SK-N-SH treated with all-trans-retinoic acid at 6 μM for 48 hours (cell line): ENCODE results near the gene KLHL4.
"Not testable (repeated sequence)": the region's sequence is repeated elsewhere in the genome, so short reads cannot be mapped to it uniquely, and the experiment has no call there.

Experiments
- ATAC-seq: fragments of 200-7000 bp; cut with Tn5 transposase; 3 replicates; pipeline ENCODE4 v1.9.1; 2020; ENCODE audit warnings: mild to moderate bottlenecking, moderate library complexity
- ARNTL ChIP-seq: fragments of 450-650 bp; formaldehyde crosslinking; IDR thresholded peaks from 2 replicates; pipeline ENCODE4 v1.5.0; 2020; ENCODE audit warnings: low read depth, mild to moderate bottlenecking, moderate library complexity, borderline replicate concordance
- CSDC2 ChIP-seq: fragments of 250-450 bp; sonication (Bioruptor Pico); IDR thresholded peaks from 2 replicates; pipeline ENCODE4 v1.5.0; 2020; ENCODE audit warnings: mild to moderate bottlenecking, moderate library complexity
- ESRRG ChIP-seq: fragments of 250-450 bp; sonication (Bioruptor Pico); IDR thresholded peaks from 2 replicates; pipeline ENCODE4 v1.6.1; 2021; ENCODE audit warnings: mild to moderate bottlenecking
- GLIS3 ChIP-seq: fragments of 250-450 bp; sonication (Bioruptor Pico); IDR thresholded peaks from 2 replicates; pipeline ENCODE4 v1.5.0; 2020; ENCODE audit warnings: mild to moderate bottlenecking, moderate library complexity
- ISL1 ChIP-seq: fragments of 250-450 bp; sonication (Bioruptor Pico); IDR thresholded peaks from 2 replicates; pipeline ENCODE4 v2.1.2; 2022; ENCODE audit warnings: mild to moderate bottlenecking, moderate library complexity
- OSR1 ChIP-seq: fragments of 250-450 bp; sonication (Bioruptor Pico); IDR thresholded peaks from 2 replicates; pipeline ENCODE4 v1.8.0; 2022; ENCODE audit warnings: moderate library complexity, mild to moderate bottlenecking, inconsistent platforms
- PPARA ChIP-seq: fragments of 250-450 bp; sonication (Bioruptor Pico); IDR thresholded peaks from 2 replicates; pipeline ENCODE4 v1.5.0; 2020; ENCODE audit warnings: mild to moderate bottlenecking, borderline replicate concordance
- RARB ChIP-seq: fragments of 250-450 bp; sonication (Bioruptor Pico); IDR thresholded peaks from 2 replicates; pipeline ENCODE4 v1.8.0; 2021; ENCODE audit warnings: mild to moderate bottlenecking, moderate library complexity
- TCF4 ChIP-seq: fragments of 250-450 bp; sonication (Bioruptor Pico); IDR thresholded peaks from 2 replicates; pipeline ENCODE4 v1.8.0; 2021; ENCODE audit warnings: mild to moderate bottlenecking, moderate library complexity, borderline replicate concordance
- TOX ChIP-seq: fragments of 250-450 bp; sonication (Bioruptor Pico); IDR thresholded peaks from 2 replicates; pipeline ENCODE4 v1.8.0; 2021; ENCODE audit warnings: mild to moderate bottlenecking, moderate library complexity, borderline replicate concordance
- ZC3H10 ChIP-seq: fragments of 250-450 bp; sonication (Bioruptor Pico); IDR thresholded peaks from 2 replicates; pipeline ENCODE4 v1.5.1; 2021; ENCODE audit warnings: mild to moderate bottlenecking, moderate library complexity
- ZFP30 ChIP-seq: fragments of 450-650 bp; formaldehyde crosslinking; IDR thresholded peaks from 2 replicates; pipeline ENCODE4 v1.5.0; 2022; ENCODE audit warnings: mild to moderate bottlenecking, moderate library complexity
- ZNF565 ChIP-seq: fragments of 450-650 bp; formaldehyde crosslinking; conservative IDR thresholded peaks from 2 replicates; pipeline ENCODE4 v1.5.0; 2020; ENCODE audit warnings: low read depth, mild to moderate bottlenecking, moderate library complexity
- ZNF70 ChIP-seq: fragments of 450-650 bp; formaldehyde crosslinking; IDR thresholded peaks from 2 replicates; pipeline ENCODE4 v1.5.0; 2020; ENCODE audit warnings: mild to moderate bottlenecking, moderate library complexity
- ZNF8 ChIP-seq: fragments of 450-650 bp; formaldehyde crosslinking; IDR thresholded peaks from 2 replicates; pipeline ENCODE4 v1.5.0; 2020; ENCODE audit warnings: mild to moderate bottlenecking, moderate library complexity
- TF ChIP-seq, protein P1 (sequence below): fragments of 250-450 bp; sonication (Bioruptor Pico); IDR thresholded peaks from 2 replicates; pipeline ENCODE4 v1.8.0; 2020; ENCODE audit warnings: mild to moderate bottlenecking, moderate library complexity, borderline replicate concordance
- TF ChIP-seq, protein P2 (sequence below): fragments of 250-450 bp; sonication (Bioruptor Pico); IDR thresholded peaks from 2 replicates; pipeline ENCODE4 v1.5.0; 2020; ENCODE audit warnings: mild to moderate bottlenecking, moderate library complexity
- TF ChIP-seq, protein P3 (sequence below): fragments of 250-450 bp; sonication (Bioruptor Pico); IDR thresholded peaks from 2 replicates; pipeline ENCODE4 v1.8.0; 2021; ENCODE audit warnings: low read depth, mild to moderate bottlenecking, moderate library complexity, borderline replicate concordance
- TF ChIP-seq, protein P4 (sequence below): fragments of 250-450 bp; sonication (Bioruptor Pico); IDR thresholded peaks from 2 replicates; pipeline ENCODE4 v1.5.1; 2021; ENCODE audit warnings: mild to moderate bottlenecking, moderate library complexity

KLHL4 gene

DNA sequence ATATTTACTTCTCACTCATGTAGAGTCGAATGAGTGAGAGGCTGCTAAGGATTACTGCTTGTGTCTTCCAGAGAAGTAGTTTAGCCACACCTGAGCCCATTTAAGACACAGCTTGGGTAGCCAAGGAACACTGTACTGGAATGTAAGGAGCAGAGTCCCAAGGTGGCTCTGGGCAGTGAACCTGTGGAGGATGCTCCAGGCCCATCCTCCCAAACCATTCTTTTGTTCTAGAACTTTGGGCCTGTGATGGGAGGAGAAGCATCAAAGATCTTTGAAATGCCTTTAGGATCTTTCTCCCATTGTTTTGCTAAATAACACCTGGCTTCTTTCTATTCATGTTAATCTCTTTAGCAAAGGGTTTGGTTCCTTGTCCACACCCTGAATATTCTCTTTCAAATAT, 162.2 kb downstream of the KLHL4 start:
- TF ChIP-seq, protein P1, sequence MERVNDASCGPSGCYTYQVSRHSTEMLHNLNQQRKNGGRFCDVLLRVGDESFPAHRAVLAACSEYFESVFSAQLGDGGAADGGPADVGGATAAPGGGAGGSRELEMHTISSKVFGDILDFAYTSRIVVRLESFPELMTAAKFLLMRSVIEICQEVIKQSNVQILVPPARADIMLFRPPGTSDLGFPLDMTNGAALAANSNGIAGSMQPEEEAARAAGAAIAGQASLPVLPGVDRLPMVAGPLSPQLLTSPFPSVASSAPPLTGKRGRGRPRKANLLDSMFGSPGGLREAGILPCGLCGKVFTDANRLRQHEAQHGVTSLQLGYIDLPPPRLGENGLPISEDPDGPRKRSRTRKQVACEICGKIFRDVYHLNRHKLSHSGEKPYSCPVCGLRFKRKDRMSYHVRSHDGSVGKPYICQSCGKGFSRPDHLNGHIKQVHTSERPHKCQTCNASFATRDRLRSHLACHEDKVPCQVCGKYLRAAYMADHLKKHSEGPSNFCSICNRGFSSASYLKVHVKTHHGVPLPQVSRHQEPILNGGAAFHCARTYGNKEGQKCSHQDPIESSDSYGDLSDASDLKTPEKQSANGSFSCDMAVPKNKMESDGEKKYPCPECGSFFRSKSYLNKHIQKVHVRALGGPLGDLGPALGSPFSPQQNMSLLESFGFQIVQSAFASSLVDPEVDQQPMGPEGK (CRISPR knock-in tag) = no peak
- TF ChIP-seq, protein P2, sequence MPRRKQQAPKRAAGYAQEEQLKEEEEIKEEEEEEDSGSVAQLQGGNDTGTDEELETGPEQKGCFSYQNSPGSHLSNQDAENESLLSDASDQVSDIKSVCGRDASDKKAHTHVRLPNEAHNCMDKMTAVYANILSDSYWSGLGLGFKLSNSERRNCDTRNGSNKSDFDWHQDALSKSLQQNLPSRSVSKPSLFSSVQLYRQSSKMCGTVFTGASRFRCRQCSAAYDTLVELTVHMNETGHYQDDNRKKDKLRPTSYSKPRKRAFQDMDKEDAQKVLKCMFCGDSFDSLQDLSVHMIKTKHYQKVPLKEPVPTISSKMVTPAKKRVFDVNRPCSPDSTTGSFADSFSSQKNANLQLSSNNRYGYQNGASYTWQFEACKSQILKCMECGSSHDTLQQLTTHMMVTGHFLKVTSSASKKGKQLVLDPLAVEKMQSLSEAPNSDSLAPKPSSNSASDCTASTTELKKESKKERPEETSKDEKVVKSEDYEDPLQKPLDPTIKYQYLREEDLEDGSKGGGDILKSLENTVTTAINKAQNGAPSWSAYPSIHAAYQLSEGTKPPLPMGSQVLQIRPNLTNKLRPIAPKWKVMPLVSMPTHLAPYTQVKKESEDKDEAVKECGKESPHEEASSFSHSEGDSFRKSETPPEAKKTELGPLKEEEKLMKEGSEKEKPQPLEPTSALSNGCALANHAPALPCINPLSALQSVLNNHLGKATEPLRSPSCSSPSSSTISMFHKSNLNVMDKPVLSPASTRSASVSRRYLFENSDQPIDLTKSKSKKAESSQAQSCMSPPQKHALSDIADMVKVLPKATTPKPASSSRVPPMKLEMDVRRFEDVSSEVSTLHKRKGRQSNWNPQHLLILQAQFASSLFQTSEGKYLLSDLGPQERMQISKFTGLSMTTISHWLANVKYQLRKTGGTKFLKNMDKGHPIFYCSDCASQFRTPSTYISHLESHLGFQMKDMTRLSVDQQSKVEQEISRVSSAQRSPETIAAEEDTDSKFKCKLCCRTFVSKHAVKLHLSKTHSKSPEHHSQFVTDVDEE (CRISPR knock-in tag) = no peak
- no peak for TF ChIP-seq ZNF8
- no peak for TF ChIP-seq CSDC2 (CRISPR knock-in tag)
- TF ChIP-seq, protein P3, sequence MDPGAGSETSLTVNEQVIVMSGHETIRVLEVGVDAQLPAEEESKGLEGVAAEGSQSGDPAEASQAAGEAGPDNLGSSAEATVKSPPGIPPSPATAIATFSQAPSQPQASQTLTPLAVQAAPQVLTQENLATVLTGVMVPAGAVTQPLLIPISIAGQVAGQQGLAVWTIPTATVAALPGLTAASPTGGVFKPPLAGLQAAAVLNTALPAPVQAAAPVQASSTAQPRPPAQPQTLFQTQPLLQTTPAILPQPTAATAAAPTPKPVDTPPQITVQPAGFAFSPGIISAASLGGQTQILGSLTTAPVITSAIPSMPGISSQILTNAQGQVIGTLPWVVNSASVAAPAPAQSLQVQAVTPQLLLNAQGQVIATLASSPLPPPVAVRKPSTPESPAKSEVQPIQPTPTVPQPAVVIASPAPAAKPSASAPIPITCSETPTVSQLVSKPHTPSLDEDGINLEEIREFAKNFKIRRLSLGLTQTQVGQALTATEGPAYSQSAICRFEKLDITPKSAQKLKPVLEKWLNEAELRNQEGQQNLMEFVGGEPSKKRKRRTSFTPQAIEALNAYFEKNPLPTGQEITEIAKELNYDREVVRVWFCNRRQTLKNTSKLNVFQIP = no peak
- TF ChIP-seq ARNTL (CRISPR knock-in tag) = no peak
- no peak for TF ChIP-seq ZC3H10 (CRISPR knock-in tag)
- TF ChIP-seq TOX (CRISPR knock-in tag) = no peak
- no peak for TF ChIP-seq TCF4 (CRISPR knock-in tag)
- TF ChIP-seq ZNF70 = no peak
- TF ChIP-seq RARB = no peak
- no peak for TF ChIP-seq ISL1 (CRISPR knock-in tag)
- TF ChIP-seq OSR1 (CRISPR knock-in tag) = no peak
- TF ChIP-seq, protein P4, sequence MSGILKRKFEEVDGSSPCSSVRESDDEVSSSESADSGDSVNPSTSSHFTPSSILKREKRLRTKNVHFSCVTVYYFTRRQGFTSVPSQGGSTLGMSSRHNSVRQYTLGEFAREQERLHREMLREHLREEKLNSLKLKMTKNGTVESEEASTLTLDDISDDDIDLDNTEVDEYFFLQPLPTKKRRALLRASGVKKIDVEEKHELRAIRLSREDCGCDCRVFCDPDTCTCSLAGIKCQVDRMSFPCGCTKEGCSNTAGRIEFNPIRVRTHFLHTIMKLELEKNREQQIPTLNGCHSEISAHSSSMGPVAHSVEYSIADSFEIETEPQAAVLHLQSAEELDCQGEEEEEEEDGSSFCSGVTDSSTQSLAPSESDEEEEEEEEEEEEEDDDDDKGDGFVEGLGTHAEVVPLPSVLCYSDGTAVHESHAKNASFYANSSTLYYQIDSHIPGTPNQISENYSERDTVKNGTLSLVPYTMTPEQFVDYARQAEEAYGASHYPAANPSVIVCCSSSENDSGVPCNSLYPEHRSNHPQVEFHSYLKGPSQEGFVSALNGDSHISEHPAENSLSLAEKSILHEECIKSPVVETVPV (CRISPR knock-in tag) = no peak
- no peak for TF ChIP-seq PPARA (CRISPR knock-in tag)
- ATAC-seq = no peak

DNA sequence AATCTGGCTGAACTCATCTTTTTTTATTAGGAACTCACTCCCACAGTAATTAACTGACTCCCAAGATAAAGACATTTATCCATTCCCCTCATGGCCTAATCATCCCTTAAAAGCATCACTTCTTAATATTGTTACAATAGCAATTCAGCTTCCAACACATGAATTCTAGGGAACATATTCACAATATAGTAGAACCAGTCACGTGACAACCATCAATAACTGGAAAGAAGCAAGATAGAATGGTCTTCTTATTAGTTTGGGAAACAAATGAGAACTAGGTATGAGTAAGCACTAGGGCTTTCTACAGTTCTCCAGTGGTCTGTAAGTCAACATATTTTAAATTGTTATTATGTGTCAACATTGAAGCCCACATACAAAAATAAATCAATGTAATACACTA, 170.1 kb downstream of the KLHL4 start:
- TF ChIP-seq TCF4 (CRISPR knock-in tag) = no peak
- TF ChIP-seq ZNF565 = no peak
- no peak for TF ChIP-seq CSDC2 (CRISPR knock-in tag)
- TF ChIP-seq TOX (CRISPR knock-in tag) = no peak
- no peak for TF ChIP-seq ZC3H10 (CRISPR knock-in tag)
- TF ChIP-seq ESRRG (CRISPR knock-in tag) = no peak
- TF ChIP-seq, protein P4 (CRISPR knock-in tag) = no peak
- TF ChIP-seq ARNTL (CRISPR knock-in tag) = no peak
- TF ChIP-seq ZFP30 (CRISPR knock-in tag) = no peak
- no peak for TF ChIP-seq PPARA (CRISPR knock-in tag)
- no peak for TF ChIP-seq RARB
- TF ChIP-seq GLIS3 (CRISPR knock-in tag) = no peak
- no peak for ATAC-seq

DNA sequence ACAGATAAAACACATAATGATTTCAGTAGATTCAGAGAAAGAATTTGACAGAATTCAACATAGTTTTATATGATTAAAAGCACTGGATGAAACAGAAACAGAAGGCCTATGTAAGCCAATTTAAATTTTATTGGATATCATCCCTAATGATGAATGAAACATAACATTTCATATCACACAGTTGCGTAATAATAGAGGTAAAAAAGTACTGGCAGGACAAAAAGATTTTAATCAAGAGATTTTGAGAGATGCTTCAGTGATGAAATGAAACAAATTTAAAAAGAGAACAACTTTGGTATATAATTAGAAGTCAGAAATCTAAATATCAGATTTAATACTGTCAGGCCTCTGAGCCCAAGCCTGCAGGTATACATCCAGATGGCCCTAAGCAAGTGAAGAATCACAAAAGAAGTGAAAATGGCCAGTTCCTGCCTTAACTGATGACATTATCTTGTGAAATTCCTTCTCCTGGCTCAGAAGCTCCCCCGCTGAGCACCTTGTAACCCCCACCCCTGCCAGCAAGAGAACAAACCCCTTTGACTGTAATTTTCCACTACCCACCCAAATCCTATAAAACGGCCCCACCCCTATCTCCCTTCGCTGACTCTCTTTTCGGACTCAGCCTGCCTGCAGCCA, 170.6 kb downstream of the KLHL4 start:
- ATAC-seq = not testable (repeated sequence)

DNA sequence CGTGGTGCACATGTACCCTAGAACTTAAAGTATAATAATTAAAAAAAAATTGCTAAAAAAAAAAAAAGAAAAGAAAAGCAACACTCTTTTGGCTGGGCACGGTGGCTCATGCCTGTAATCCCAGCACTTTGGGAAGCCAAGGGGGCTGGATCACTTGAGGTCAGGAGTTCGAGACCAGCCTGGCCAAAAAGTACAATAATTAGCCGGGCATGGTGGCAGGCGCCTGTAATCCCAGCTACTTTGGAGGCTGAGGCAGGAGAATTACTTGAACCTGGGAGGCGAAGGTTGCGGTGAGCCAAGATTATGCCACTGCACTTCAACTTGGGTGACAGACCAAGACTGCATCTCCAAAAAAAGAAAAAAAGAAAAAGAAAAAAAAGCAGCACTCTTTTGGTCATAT, 171.6 kb downstream of the KLHL4 start:
- not testable (repeated sequence) for ATAC-seq
